Neural progenitor cell (in vitro differentiated cells): ENCODE data around the gene RFX3. TPM values are rescaled to one million over a fixed set of nuclear protein-coding genes. Genes with fewer than 3 reads are reported as not detected.

Source experiments
- DNase-seq: peaks from one replicate; pipeline ENCODE4 v3.0.0-alpha.2; 2016; ENCODE audit warnings: low spot score
- H2AFZ ChIP-seq: fragments of 200-600 bp; sonication (generic); replicated peaks from 2 replicates; pipeline ENCODE4 v1.6.1; 2016; ENCODE audit warnings: antibody characterized with exemption
- H3F3A ChIP-seq: fragments of 200-600 bp; sonication (generic); 2 replicates; pipeline ENCODE4 v1.6.1; 2016; ENCODE audit warnings: antibody characterized with exemption, low read depth
- H3K27ac ChIP-seq: fragments of 200-600 bp; sonication (generic); 2 replicates; pipeline ENCODE4 v1.5.1; 2016; ENCODE audit warnings: mild to moderate bottlenecking
- H3K27me3 ChIP-seq: fragments of 200-600 bp; sonication (generic); 2 replicates; pipeline ENCODE4 v1.6.1; 2016; ENCODE audit warnings: mild to moderate bottlenecking, moderate library complexity
- H3K36me3 ChIP-seq: fragments of 200-600 bp; sonication (generic); 2 replicates; pipeline ENCODE4 v1.5.1; 2016
- H3K4me1 ChIP-seq: fragments of 200-600 bp; sonication (generic); 2 replicates; pipeline ENCODE4 v1.6.1; 2016; ENCODE audit warnings: mixed run types
- H3K4me2 ChIP-seq: fragments of 200-600 bp; sonication (generic); 2 replicates; pipeline ENCODE4 v1.6.1; 2016
- H3K4me3 ChIP-seq: fragments of 200-600 bp; sonication (generic); 2 replicates; pipeline ENCODE4 v1.5.1; 2016
- H3K79me2 ChIP-seq: fragments of 200-600 bp; sonication (generic); 2 replicates; pipeline ENCODE4 v1.6.1; 2016; ENCODE audit warnings: low read depth
- H3K9ac ChIP-seq: fragments of 200-600 bp; sonication (generic); 2 replicates; pipeline ENCODE4 v1.6.1; 2016
- H3K9me3 ChIP-seq: fragments of 200-600 bp; sonication (generic); 2 replicates; pipeline ENCODE4 v1.5.1; 2016; ENCODE audit warnings: low read depth
- H4K20me1 ChIP-seq: fragments of 200-600 bp; sonication (generic); 2 replicates; pipeline ENCODE4 v1.6.1; 2016; ENCODE audit warnings: low read depth
- H3K27ac Mint-ChIP-seq: 3 replicates; pipeline ENCODE4 v1.8.0; 2021; ENCODE audit warnings: mixed read lengths
- H3K27me3 Mint-ChIP-seq: 2 replicates; pipeline ENCODE4 v1.8.0; 2022; ENCODE audit warnings: low read depth, mild to moderate bottlenecking, inconsistent platforms, moderate library complexity, mixed read lengths; ENCODE audit not compliant: insufficient read depth
- H3K36me3 Mint-ChIP-seq: 3 replicates; pipeline ENCODE4 v1.8.0; 2021; ENCODE audit warnings: mixed read lengths
- H3K4me1 Mint-ChIP-seq: 3 replicates; pipeline ENCODE4 v1.8.0; 2021; ENCODE audit warnings: mixed read lengths
- H3K4me3 Mint-ChIP-seq: 3 replicates; pipeline ENCODE4 v1.8.0; 2021; ENCODE audit warnings: mild to moderate bottlenecking, moderate library complexity, mixed read lengths
- H3K9me3 Mint-ChIP-seq: 3 replicates; pipeline ENCODE4 v1.8.0; 2020; ENCODE audit warnings: mixed read lengths
- EZH2 ChIP-seq: fragments of 200-600 bp; sonication (generic); IDR thresholded peaks from 2 replicates; pipeline ENCODE4 v1.6.1; 2017; ENCODE audit warnings: antibody characterized with exemption, mild to moderate bottlenecking, moderate library complexity
- EZH2phosphoT487 ChIP-seq: fragments of 200-600 bp; sonication (generic); IDR thresholded peaks from 2 replicates; pipeline ENCODE4 v1.6.1; 2017; ENCODE audit warnings: antibody characterized with exemption
- total RNA-seq: library from RNA; depleted of rRNA; stranded (reverse); fragments of >200 nt; gene quantifications from 2 replicates; pipeline ENCODE4 v1.2.3, GENCODE V29; 2015; ENCODE audit warnings: low replicate concordance
- TF ChIP-seq, protein P1 (sequence below): fragments of 200-600 bp; sonication (generic); IDR thresholded peaks from 2 replicates; pipeline ENCODE4 v1.5.1; 2017; ENCODE audit warnings: antibody characterized with exemption, mild to moderate bottlenecking

The RFX3 gene
- total RNA-seq, 1 donor from 2014 or later = 39.6 TPM

DNA sequence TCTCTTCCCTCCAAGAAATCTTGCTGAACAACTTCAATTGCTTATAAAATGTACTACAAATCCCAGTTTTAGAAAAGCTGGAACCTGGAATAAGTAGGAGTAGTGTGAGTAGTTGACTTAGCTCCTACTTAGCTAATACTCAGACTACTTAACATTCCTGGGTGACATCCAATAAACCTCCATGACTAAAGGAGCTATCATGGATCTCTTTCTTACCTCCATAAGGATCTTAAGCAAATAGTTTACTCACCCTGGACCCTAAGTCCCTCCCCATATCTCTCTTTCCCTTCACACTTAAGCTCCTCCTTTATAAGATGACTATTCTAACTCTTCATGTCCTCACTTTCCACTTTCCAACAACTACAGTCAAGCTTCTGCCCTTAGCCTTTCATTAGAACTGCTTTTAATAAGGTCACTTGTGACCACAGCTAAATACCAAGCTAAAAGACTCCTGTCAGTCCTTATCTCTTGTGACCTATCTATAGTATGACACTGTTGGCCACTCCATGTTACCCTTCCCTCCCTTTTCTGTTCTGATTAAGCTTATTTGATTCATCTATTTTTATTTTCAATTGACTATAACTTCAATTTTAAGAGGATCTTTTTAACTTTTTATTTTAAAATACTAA, 194.9 kb downstream of the RFX3 start:
- Histone ChIP-seq H3K27me3 (no peaks in the 10 kb centered on the region), H3K4me2 (no peak overlapping the region), H3K36me3 (peaks cover 6% of the 10 kb centered on the region), H3F3A (no peaks in the 10 kb centered on the region), H3K9ac (no peak overlapping the region), H4K20me1 (no peaks in the 10 kb centered on the region), H3K4me3 (no peak overlapping the region), H3K79me2 (no peaks in the 10 kb centered on the region), H3K27ac (no peak overlapping the region), H3K4me1 (peaks cover 14% of the 10 kb centered on the region), H3K9me3 (no peaks in the 10 kb centered on the region), H2AFZ (no peak overlapping the region)
- no peaks in the 10 kb centered on the region for H3K4me1 Mint-ChIP-seq
- no peak for DNase-seq
- H3K9me3 Mint-ChIP-seq = no peaks in the 10 kb centered on the region
- peaks cover 8% of the 10 kb centered on the region for H3K36me3 Mint-ChIP-seq
- no peak overlapping the region for H3K4me3 Mint-ChIP-seq
- no peak for TF ChIP-seq EZH2
- TF ChIP-seq, protein P1, sequence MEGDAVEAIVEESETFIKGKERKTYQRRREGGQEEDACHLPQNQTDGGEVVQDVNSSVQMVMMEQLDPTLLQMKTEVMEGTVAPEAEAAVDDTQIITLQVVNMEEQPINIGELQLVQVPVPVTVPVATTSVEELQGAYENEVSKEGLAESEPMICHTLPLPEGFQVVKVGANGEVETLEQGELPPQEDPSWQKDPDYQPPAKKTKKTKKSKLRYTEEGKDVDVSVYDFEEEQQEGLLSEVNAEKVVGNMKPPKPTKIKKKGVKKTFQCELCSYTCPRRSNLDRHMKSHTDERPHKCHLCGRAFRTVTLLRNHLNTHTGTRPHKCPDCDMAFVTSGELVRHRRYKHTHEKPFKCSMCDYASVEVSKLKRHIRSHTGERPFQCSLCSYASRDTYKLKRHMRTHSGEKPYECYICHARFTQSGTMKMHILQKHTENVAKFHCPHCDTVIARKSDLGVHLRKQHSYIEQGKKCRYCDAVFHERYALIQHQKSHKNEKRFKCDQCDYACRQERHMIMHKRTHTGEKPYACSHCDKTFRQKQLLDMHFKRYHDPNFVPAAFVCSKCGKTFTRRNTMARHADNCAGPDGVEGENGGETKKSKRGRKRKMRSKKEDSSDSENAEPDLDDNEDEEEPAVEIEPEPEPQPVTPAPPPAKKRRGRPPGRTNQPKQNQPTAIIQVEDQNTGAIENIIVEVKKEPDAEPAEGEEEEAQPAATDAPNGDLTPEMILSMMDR = no peak
- TF ChIP-seq EZH2phosphoT487 = no peak
- H3K27ac Mint-ChIP-seq = no peak overlapping the region
- H3K27me3 Mint-ChIP-seq = no peaks in the 10 kb centered on the region

DNA sequence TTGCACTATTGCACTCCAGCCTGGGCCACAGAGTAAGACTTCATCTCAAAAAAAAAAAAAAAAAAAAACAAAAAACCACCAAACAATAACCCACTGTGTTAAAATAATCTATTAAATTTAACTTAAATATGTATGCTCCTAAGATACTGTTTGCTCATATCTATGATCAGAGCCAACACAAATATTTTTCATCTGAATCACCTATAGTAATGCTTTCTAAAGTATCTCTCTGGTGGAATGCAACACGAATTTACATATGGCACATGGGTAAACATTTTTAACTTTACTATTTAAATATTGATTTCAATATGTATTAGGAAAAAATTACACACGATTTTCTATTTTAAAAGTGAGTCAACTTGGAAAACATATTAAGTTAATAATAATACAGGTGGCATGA, 196.4 kb downstream of the RFX3 start:
- H3K9ac ChIP-seq = no peak overlapping the region
- Mint-ChIP-seq H3K9me3 (no peaks in the 10 kb centered on the region), H3K27ac (no peak overlapping the region), H3K4me3 (no peak overlapping the region), H3K4me1 (no peaks in the 10 kb centered on the region), H3K36me3 (peaks cover 8% of the 10 kb centered on the region), H3K27me3 (no peaks in the 10 kb centered on the region)
- H3K4me1 ChIP-seq = peaks cover 14% of the 10 kb centered on the region
- no peaks in the 10 kb centered on the region for H3K27me3 ChIP-seq
- H3K36me3 ChIP-seq = peaks cover 6% of the 10 kb centered on the region
- H3K27ac ChIP-seq = no peak overlapping the region
- no peaks in the 10 kb centered on the region for H3K9me3 ChIP-seq
- H3K4me3 ChIP-seq = no peak overlapping the region
- no peak overlapping the region for H3K4me2 ChIP-seq
- no peaks in the 10 kb centered on the region for H4K20me1 ChIP-seq
- TF ChIP-seq, protein P1 = no peak
- TF ChIP-seq EZH2phosphoT487 (no peak), EZH2 (no peak)
- no peaks in the 10 kb centered on the region for H3F3A ChIP-seq
- H2AFZ ChIP-seq = no peak overlapping the region
- no peaks in the 10 kb centered on the region for H3K79me2 ChIP-seq
- no peak for DNase-seq

DNA sequence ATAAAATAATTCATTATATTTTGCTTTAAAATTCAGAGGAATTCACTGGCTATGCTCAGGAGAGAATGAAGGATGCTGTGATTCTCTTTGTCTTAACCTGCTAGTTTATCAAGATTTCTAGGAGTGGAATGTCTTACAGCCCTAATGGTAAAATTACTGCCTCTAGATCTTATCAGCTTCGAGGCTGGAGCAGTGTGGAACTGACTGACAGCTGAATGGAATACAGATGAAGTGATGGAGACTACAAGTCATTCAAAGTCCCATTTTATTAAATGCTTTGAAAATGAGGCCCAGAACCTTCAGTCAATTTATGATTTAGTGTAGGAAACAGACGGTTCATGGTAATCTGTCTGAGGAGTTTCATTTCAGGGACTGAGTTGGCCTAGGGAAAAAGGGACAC, 202.1 kb downstream of the RFX3 start:
- no peak overlapping the region for H2AFZ ChIP-seq
- H3K27me3 Mint-ChIP-seq = no peaks in the 10 kb centered on the region
- TF ChIP-seq, protein P1 = no peak
- TF ChIP-seq EZH2phosphoT487 = no peak
- TF ChIP-seq EZH2 = no peak
- H3K9me3 ChIP-seq = no peaks in the 10 kb centered on the region
- no peaks in the 10 kb centered on the region for H3K4me1 Mint-ChIP-seq
- no peaks in the 10 kb centered on the region for H3K27me3 ChIP-seq
- peaks cover 15% of the 10 kb centered on the region for H3K36me3 Mint-ChIP-seq
- no peak overlapping the region for H3K4me3 ChIP-seq
- H3K27ac Mint-ChIP-seq = no peak overlapping the region
- no peak for DNase-seq
- H3K9me3 Mint-ChIP-seq = peaks cover 4% of the 10 kb centered on the region
- H3K4me3 Mint-ChIP-seq = no peak overlapping the region
- no peaks in the 10 kb centered on the region for H3K4me1 ChIP-seq
- no peaks in the 10 kb centered on the region for H3F3A ChIP-seq
- no peaks in the 10 kb centered on the region for H4K20me1 ChIP-seq
- no peaks in the 10 kb centered on the region for H3K79me2 ChIP-seq
- H3K36me3 ChIP-seq = no peaks in the 10 kb centered on the region
- no peak overlapping the region for H3K4me2 ChIP-seq
- H3K9ac ChIP-seq = no peak overlapping the region
- no peak overlapping the region for H3K27ac ChIP-seq
